GM21737 (cell line): ENCODE measurements around the gene DHX8.

Experiments
- ATAC-seq: cut with Tn5 transposase; IDR thresholded peaks from one replicate; pipeline ENCODE4 v1.9.1; 2021; ENCODE audit warnings: mild to moderate bottlenecking, moderate library complexity; ENCODE audit not compliant: unreplicated experiment

The DHX8 gene

DNA sequence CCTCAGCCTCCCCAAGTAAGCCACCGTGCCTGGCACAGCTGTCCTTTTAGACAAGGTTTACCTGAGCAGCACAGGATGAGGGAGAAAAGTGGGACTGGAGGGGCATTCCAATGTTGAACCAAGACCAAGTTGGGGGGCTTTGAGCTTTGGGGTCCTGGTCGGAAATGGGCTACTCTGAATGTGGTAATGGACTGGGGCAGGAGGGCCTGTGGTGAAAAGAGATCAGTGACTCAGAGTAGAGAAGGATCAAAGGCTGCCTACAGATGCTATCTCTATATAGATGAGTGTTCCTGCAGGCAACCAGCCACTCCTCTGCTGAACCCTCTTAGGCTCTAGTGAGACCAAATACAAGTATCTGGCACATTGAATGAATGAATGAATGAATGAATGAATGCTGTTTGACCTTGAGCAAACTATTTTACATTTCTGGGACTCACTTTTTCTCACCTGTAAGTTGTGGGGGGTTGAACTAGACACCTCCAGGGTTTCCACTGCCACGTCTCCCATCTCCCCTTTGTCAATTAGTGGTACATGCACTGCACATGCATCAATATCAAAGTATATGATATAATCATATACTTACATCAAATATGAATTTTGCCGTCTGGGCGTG lies 88.7 kb downstream of the DHX8 start:
- no peak for ATAC-seq

DNA sequence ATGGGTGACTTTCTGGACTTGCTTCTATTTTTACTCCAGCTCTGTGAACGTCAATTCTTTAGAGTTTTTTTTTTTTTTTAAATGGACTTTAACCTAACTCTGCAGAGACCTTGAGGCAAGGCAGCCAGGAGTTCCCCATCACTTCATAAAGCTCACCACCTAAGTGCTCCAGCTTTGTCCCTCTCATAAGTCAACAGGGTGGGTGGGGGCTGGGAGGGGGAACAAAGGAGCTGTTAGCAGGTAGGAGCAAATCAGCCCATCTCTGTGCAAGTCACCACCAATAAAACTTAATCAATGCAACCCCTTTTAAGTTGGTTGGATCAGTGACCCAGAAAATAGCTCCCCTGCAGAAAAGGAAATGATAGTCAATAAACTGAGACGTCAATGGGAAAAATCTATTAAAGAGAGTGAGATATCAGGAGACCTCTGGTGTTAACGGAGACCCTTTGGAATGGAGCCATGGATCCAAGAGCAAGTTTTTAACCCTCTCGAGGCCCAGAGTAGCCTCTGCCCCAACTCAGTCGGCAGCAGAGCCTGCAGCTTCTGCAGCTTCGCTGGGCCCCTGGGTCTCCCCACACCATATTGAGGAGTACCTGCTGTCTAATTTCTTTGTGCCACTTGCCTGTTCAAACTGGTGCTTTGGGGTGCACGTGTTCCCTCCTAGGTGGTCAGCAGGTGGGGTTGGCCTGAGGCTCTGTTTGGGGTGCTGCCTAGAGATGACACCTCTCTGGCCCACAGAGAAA lies 90.0 kb downstream of the DHX8 start:
- no peak for ATAC-seq

DNA sequence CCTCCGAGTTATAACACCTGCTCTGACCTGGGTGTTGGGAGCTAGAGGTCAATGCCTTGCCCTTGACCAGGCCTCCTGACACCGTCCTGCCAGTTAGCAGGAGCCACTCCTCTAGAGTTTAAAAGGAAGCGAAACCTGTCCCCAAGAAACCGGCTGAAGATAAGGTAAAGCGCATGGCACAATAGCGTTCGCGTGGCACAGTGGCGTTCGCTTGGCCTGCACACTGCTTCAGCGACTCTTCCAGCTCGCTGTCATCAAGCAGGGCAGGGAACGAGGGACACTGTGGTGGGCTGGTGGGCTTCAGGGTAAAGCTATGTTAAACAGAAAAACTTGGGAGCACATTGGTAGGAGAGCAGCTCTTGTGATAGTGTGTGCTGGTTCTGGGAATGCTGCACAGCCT lies 90.6 kb downstream of the DHX8 start:
- no peak for ATAC-seq

DNA sequence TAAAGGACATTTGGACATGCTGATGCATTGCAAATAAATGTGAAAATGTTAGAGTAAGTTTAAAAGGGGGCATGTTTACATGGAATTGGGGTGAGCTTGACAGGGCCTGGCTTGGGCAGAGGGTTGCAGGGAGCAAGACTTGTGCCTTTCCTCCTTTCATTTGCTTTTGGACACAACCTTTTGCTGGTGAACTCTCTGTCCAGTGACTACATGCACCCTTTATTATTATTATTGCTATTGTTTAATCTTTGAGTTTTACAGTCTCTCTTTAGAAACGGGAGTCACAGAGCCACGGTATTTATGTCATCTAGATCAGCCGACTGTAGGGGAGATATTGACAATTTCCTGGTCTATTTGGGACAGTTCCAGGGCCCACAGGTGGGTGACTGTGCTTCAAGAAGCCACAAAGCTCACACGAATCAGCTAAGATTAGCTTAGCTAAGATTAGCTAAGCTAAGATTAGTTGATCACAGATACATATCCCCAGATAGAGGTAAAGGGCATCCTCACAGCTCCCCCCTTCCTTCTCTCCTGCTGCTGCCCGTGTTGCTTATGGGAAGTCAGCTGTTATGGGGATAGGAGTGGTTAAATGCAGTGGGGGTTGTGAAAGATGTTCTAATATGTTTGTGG lies 91.2 kb downstream of the DHX8 start:
- no peak for ATAC-seq
